Liver (tissue), 9 donors: ENCODE results near the gene MOB3C. TPM values are rescaled to one million over a fixed set of nuclear protein-coding genes. Genes with fewer than 3 reads are reported as not detected.

ENCODE experiments used
- DNase-seq: peaks from one replicate; pipeline ENCODE4 v3.0.0-alpha.2; 2017; ENCODE audit warnings: low spot score
- H3K27ac ChIP-seq, 2 donors: one replicate each; pipeline ENCODE4 v1.7.0; 2013; ENCODE audit warnings: inconsistent platforms in 2 of 2, low read length in 2 of 2, control low read depth in 1 of 2, low read depth in 1 of 2, mild to moderate bottlenecking in 1 of 2
- H3K27me3 ChIP-seq, 4 donors: one replicate each; pipeline versions ENCODE4 v1.6.1 to v1.7.0; 2013; ENCODE audit warnings: low read length in 3 of 4, inconsistent platforms in 1 of 4, mild to moderate bottlenecking in 1 of 4, moderate library complexity in 1 of 4; ENCODE audit not compliant: control insufficient read depth in 4 of 4, insufficient read depth in 4 of 4
- H3K36me3 ChIP-seq, 4 donors: one replicate each; pipeline versions ENCODE4 v1.6.1 to v1.7.0; 2013; ENCODE audit warnings: low read length in 3 of 4, mild to moderate bottlenecking in 3 of 4, low read depth in 1 of 4, moderate library complexity in 1 of 4; ENCODE audit not compliant: control insufficient read depth in 4 of 4, insufficient read depth in 3 of 4
- H3K4me1 ChIP-seq, 4 donors: one replicate each; pipeline versions ENCODE4 v1.6.1 to v1.7.0; 2013; ENCODE audit warnings: low read length in 3 of 4, mild to moderate bottlenecking in 3 of 4, moderate library complexity in 1 of 4; ENCODE audit not compliant: control insufficient read depth in 4 of 4, insufficient read depth in 4 of 4
- H3K4me3 ChIP-seq, 3 donors: one replicate each; pipeline versions ENCODE4 v1.6.1 to v1.7.0; 2013; ENCODE audit warnings: low read length in 3 of 3, control low read depth in 1 of 3, low read depth in 1 of 3, mild to moderate bottlenecking in 1 of 3
- H3K9ac ChIP-seq, 2 donors: one replicate each; pipeline ENCODE4 v1.7.0; 2013; ENCODE audit warnings: low read length in 2 of 2, mild to moderate bottlenecking in 2 of 2, moderate library complexity in 2 of 2, control low read depth in 1 of 2, low read depth in 1 of 2
- H3K9me3 ChIP-seq, 4 donors: one replicate each; pipeline versions ENCODE4 v1.6.1 to v1.7.0; 2013; ENCODE audit warnings: low read length in 3 of 4; ENCODE audit not compliant: control insufficient read depth in 4 of 4
- FOXA1 ChIP-seq: IDR thresholded peaks from 2 replicates; pipeline ENCODE4 v1.6.1; 2016; ENCODE audit warnings: antibody characterized with exemption
- FOXA2 ChIP-seq: IDR thresholded peaks from 2 replicates; pipeline ENCODE4 v1.6.1; 2016; ENCODE audit warnings: antibody characterized with exemption
- GABPA ChIP-seq, 2 donors: IDR thresholded peaks in 1 of 2; conservative IDR thresholded peaks in 1 of 2; 2 replicates each; pipeline ENCODE4 v1.6.1; 2016; ENCODE audit warnings: antibody characterized with exemption in 2 of 2, mild to moderate bottlenecking in 1 of 2, moderate library complexity in 1 of 2
- HNF4A ChIP-seq, 2 donors: conservative IDR thresholded peaks; 2 replicates each; pipeline ENCODE4 v1.6.1; 2016; ENCODE audit warnings: antibody characterized with exemption in 2 of 2, mild to moderate bottlenecking in 2 of 2
- HNF4G ChIP-seq: IDR thresholded peaks from 2 replicates; pipeline ENCODE4 v1.6.1; 2016; ENCODE audit warnings: antibody characterized with exemption
- RAD21 ChIP-seq, 2 donors: IDR thresholded peaks; 2 replicates each; pipeline ENCODE4 v1.6.1; 2016; ENCODE audit warnings: antibody characterized with exemption in 2 of 2, mild to moderate bottlenecking in 2 of 2
- RXRA ChIP-seq, 2 donors: IDR thresholded peaks; 2 replicates each; pipeline ENCODE4 v1.6.1; 2017 to 2018; ENCODE audit warnings: antibody characterized with exemption in 2 of 2, mild to moderate bottlenecking in 1 of 2
- SP1 ChIP-seq: IDR thresholded peaks from 2 replicates; pipeline ENCODE4 v1.6.1; 2018; ENCODE audit warnings: antibody characterized with exemption, mild to moderate bottlenecking
- TAF1 ChIP-seq: conservative IDR thresholded peaks from 2 replicates; pipeline ENCODE4 v1.6.1; 2016; ENCODE audit warnings: antibody characterized with exemption, mild to moderate bottlenecking
- YY1 ChIP-seq: IDR thresholded peaks from 2 replicates; pipeline ENCODE4 v1.6.1; 2016; ENCODE audit warnings: antibody characterized with exemption, mild to moderate bottlenecking
- WGBS: extraction: QIAGEN DNeasy Blood & Tissue Kit; methylation state at CpG from one replicate; pipeline ENCODE4 v1.1.7; 2013; 5-methylcytosine and 5-hydroxymethylcytosine counted together
- polyA plus RNA-seq, 2 donors: library from polyadenylated mRNA; stranded (reverse) in 1 of 2; unstranded in 1 of 2; fragments of 200-250 nt in 1 of 2; fragments of >200 nt in 1 of 2; fragmentation: Nextera tagmentation in 1 of 2; extraction: Ambion mirVana in 1 of 2; gene quantifications; one replicate each; pipeline versions ENCODE4 v1.2.1 to v1.2.3, GENCODE V29; 2013 to 2015
- total RNA-seq, 2 donors: library from RNA; depleted of rRNA; stranded (reverse); fragments of >200 nt; gene quantifications; one replicate each; pipeline ENCODE4 v1.2.3, GENCODE V29; 2014
- TF ChIP-seq, protein P1 (sequence below): IDR thresholded peaks from 2 replicates; pipeline ENCODE4 v1.6.1; 2016; ENCODE audit warnings: antibody characterized with exemption
- TF ChIP-seq, protein P2 (sequence below): IDR thresholded peaks from 2 replicates; pipeline ENCODE4 v1.6.1; 2016; ENCODE audit warnings: antibody characterized with exemption
- TF ChIP-seq, protein P3 (sequence below): IDR thresholded peaks from 2 replicates; pipeline ENCODE4 v1.6.1; 2016; ENCODE audit warnings: antibody characterized with exemption, mild to moderate bottlenecking
- TF ChIP-seq, protein P4 (sequence below): IDR thresholded peaks from 2 replicates; pipeline ENCODE4 v1.6.1; 2016; ENCODE audit warnings: antibody characterized with exemption
- donor health status: healthy.
- donor health status: healthy.
- donor health status: healthy.
- donor health status: healthy.
- donor health status: healthy.

Gene MOB3C
- total and polyA plus RNA-seq, 4 donors = 2.3 to 7.9 (median 5.4) TPM

GRCh38 chr1:46647611-46648010 is 31.0 kb upstream of the MOB3C start:
- H3K9ac ChIP-seq = no peak overlapping the region
- TF ChIP-seq, protein P1, sequence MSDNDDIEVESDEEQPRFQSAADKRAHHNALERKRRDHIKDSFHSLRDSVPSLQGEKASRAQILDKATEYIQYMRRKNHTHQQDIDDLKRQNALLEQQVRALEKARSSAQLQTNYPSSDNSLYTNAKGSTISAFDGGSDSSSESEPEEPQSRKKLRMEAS = no peak
- TF ChIP-seq GABPA (IDR thresholded peaks at IDR 0.05 in 1 of 2, conservative IDR thresholded peaks at IDR 0.05 in 1 of 2) (no peak), TAF1 (no peak), HNF4G (no peak), RAD21 (IDR thresholded peaks at IDR 0.05) (no peak), FOXA2 (no peak), HNF4A (conservative IDR thresholded peaks at IDR 0.05) (no peak), RXRA (IDR thresholded peaks at IDR 0.05) (no peak), FOXA1 (no peak), YY1 (no peak), SP1 (no peak)
- TF ChIP-seq, protein P2, sequence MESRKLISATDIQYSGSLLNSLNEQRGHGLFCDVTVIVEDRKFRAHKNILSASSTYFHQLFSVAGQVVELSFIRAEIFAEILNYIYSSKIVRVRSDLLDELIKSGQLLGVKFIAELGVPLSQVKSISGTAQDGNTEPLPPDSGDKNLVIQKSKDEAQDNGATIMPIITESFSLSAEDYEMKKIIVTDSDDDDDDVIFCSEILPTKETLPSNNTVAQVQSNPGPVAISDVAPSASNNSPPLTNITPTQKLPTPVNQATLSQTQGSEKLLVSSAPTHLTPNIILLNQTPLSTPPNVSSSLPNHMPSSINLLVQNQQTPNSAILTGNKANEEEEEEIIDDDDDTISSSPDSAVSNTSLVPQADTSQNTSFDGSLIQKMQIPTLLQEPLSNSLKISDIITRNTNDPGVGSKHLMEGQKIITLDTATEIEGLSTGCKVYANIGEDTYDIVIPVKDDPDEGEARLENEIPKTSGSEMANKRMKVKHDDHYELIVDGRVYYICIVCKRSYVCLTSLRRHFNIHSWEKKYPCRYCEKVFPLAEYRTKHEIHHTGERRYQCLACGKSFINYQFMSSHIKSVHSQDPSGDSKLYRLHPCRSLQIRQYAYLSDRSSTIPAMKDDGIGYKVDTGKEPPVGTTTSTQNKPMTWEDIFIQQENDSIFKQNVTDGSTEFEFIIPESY = no peak
- TF ChIP-seq, protein P3, sequence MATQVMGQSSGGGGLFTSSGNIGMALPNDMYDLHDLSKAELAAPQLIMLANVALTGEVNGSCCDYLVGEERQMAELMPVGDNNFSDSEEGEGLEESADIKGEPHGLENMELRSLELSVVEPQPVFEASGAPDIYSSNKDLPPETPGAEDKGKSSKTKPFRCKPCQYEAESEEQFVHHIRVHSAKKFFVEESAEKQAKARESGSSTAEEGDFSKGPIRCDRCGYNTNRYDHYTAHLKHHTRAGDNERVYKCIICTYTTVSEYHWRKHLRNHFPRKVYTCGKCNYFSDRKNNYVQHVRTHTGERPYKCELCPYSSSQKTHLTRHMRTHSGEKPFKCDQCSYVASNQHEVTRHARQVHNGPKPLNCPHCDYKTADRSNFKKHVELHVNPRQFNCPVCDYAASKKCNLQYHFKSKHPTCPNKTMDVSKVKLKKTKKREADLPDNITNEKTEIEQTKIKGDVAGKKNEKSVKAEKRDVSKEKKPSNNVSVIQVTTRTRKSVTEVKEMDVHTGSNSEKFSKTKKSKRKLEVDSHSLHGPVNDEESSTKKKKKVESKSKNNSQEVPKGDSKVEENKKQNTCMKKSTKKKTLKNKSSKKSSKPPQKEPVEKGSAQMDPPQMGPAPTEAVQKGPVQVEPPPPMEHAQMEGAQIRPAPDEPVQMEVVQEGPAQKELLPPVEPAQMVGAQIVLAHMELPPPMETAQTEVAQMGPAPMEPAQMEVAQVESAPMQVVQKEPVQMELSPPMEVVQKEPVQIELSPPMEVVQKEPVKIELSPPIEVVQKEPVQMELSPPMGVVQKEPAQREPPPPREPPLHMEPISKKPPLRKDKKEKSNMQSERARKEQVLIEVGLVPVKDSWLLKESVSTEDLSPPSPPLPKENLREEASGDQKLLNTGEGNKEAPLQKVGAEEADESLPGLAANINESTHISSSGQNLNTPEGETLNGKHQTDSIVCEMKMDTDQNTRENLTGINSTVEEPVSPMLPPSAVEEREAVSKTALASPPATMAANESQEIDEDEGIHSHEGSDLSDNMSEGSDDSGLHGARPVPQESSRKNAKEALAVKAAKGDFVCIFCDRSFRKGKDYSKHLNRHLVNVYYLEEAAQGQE = no peak
- TF ChIP-seq, protein P4, sequence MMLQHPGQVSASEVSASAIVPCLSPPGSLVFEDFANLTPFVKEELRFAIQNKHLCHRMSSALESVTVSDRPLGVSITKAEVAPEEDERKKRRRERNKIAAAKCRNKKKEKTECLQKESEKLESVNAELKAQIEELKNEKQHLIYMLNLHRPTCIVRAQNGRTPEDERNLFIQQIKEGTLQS = no peak
- peaks cover 0 to 7% (median 0%) of the 10 kb centered on the region in 4 donors for H3K4me1 ChIP-seq
- no peaks in the 10 kb centered on the region for H3K9me3 ChIP-seq
- peaks cover 0 to 19% (median 11%) of the 10 kb centered on the region in 4 donors for H3K36me3 ChIP-seq
- H3K27me3 ChIP-seq = no peaks in the 10 kb centered on the region
- no peak overlapping the region for H3K27ac ChIP-seq
- H3K4me3 ChIP-seq = no peak overlapping the region
- no peak for DNase-seq
- 97% methylated on average over 3 of the region's 3 CpGs for whole genome bisulfite sequencing

- no peaks in the 10 kb centered on the region for H3K27me3 ChIP-seq
- H3K9me3 ChIP-seq = no peaks in the 10 kb centered on the region
- no peak overlapping the region for H3K27ac ChIP-seq
- WGBS = 97% methylated on average over 2 of the region's 2 CpGs
- peaks cover 0 to 20% (median 9%) of the 10 kb centered on the region in 4 donors for H3K36me3 ChIP-seq
- no peak for DNase-seq
- TF ChIP-seq GABPA (IDR thresholded peaks at IDR 0.05 in 1 of 2, conservative IDR thresholded peaks at IDR 0.05 in 1 of 2) = no peak
- no peak for TF ChIP-seq HNF4A (conservative IDR thresholded peaks at IDR 0.05)
- H3K4me1 ChIP-seq = peaks cover 0 to 7% (median 0%) of the 10 kb centered on the region in 4 donors
- H3K4me3 ChIP-seq = no peak overlapping the region
- no peak overlapping the region for H3K9ac ChIP-seq
These were observed 30.2 kb upstream of the MOB3C start for GRCh38 chr1:46646844-46647243.
